Prostate gland (tissue), 2 donors: ENCODE measurements around the gene CSMD2.

Experiments used
- POLR2A ChIP-seq: fragments of 450-650 bp; IDR thresholded peaks from one replicate; pipeline ENCODE4 v1.6.1; 2016; ENCODE audit warnings: antibody characterized with exemption, mild to moderate bottlenecking
- TF ChIP-seq, protein P1 (sequence below), 4 experiments: fragments of 200-600 bp in 2 of 4; fragments of 450-650 bp in 2 of 4; sonication (generic) in 2 of 4; IDR thresholded peaks; 1 replicate in 3 of 4; 2 replicates in 1 of 4; pipeline ENCODE4 v1.5.1; 2016 to 2019; ENCODE audit warnings: antibody characterized with exemption in 4 of 4, mild to moderate bottlenecking in 2 of 4, moderate library complexity in 2 of 4

DNA sequence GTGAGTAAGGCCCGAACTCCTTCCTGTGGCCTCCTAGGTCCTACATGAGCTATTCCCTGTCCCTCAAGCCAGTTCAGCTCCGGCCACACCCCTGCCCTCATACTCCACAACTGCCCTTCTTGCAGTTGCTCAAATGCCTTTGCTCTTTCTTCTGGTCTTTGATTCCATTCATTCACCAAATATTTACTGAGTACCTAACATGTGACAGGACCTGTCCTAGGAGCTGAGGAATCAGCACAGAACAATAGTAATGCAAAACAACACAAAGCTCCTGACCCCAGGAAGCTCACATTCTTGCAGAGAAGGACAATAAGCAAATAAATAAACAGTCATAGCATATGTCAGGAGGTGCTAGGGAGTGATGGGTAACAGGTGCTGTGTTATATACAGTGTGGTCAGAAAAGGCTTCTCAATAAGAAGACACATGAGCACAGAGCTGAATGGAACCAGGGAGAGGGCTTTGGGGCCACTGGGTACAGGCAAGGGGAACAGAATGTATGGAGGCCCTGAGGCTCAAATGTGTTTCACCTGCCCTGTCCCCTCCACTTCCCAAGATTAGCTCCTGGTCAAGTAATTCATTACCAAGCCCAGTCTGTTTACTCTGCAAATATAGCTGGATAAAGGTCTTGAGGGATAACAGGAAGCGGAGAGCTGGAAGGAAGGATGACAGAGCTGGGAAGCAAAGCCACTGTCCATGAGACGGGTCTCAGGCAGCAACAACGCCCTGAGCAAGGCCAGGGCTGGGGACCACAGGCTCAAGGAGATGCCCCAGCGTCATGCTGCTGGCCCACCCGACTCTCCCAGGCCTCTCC lies 145.1 kb downstream of the CSMD2 start:
- TF ChIP-seq, protein P1, sequence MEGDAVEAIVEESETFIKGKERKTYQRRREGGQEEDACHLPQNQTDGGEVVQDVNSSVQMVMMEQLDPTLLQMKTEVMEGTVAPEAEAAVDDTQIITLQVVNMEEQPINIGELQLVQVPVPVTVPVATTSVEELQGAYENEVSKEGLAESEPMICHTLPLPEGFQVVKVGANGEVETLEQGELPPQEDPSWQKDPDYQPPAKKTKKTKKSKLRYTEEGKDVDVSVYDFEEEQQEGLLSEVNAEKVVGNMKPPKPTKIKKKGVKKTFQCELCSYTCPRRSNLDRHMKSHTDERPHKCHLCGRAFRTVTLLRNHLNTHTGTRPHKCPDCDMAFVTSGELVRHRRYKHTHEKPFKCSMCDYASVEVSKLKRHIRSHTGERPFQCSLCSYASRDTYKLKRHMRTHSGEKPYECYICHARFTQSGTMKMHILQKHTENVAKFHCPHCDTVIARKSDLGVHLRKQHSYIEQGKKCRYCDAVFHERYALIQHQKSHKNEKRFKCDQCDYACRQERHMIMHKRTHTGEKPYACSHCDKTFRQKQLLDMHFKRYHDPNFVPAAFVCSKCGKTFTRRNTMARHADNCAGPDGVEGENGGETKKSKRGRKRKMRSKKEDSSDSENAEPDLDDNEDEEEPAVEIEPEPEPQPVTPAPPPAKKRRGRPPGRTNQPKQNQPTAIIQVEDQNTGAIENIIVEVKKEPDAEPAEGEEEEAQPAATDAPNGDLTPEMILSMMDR (IDR thresholded peaks at IDR 0.05), result no peak
- no peak for TF ChIP-seq POLR2A
